Chondrocyte (in vitro differentiated cells): Measurements from ENCODE around the gene ITIH4. TPM values are rescaled to one million over a fixed set of nuclear protein-coding genes. Genes with fewer than 3 reads are reported as not detected.

Experiments
- DNase-seq: peaks from one replicate; pipeline ENCODE4 v3.0.0; 2021; ENCODE audit warnings: mixed read lengths, low spot score
- H3K27ac Mint-ChIP-seq: one replicate; pipeline ENCODE4 v1.8.0; 2021; ENCODE audit warnings: mild to moderate bottlenecking, moderate library complexity, mixed read lengths; ENCODE audit not compliant: unreplicated experiment
- H3K27me3 Mint-ChIP-seq: 2 replicates; pipeline ENCODE4 v1.8.0; 2021; ENCODE audit warnings: low read depth, mixed read lengths
- H3K36me3 Mint-ChIP-seq: 2 replicates; pipeline ENCODE4 v1.8.0; 2021; ENCODE audit warnings: low read depth, mixed read lengths
- H3K4me1 Mint-ChIP-seq: 2 replicates; pipeline ENCODE4 v1.8.0; 2021; ENCODE audit warnings: low read depth, mild to moderate bottlenecking, mixed read lengths
- H3K4me3 Mint-ChIP-seq: one replicate; pipeline ENCODE4 v1.8.0; 2021; ENCODE audit warnings: mild to moderate bottlenecking, moderate library complexity, mixed read lengths; ENCODE audit not compliant: unreplicated experiment
- H3K9me3 Mint-ChIP-seq: 2 replicates; pipeline ENCODE4 v1.8.0; 2021; ENCODE audit warnings: low read depth, mixed read lengths
- CTCF ChIP-seq: fragments of 200-600 bp; sonication (generic); IDR thresholded peaks from 2 replicates; pipeline ENCODE4 v1.5.0; 2021; ENCODE audit warnings: antibody characterized with exemption, mild to moderate bottlenecking, moderate library complexity
- total RNA-seq: library from RNA; stranded (reverse); gene quantifications from 3 replicates; pipeline ENCODE4 v1.2.1, GENCODE V29; 2021

Gene ITIH4
- total RNA-seq, 1 donor from 2014 or later, result 5.2 TPM

- DNase-seq, result no peak
- no peak overlapping the region for H3K27ac Mint-ChIP-seq
- peaks cover 9% of the 10 kb centered on the region for H3K4me1 Mint-ChIP-seq
- H3K9me3 Mint-ChIP-seq, result no peaks in the 10 kb centered on the region
- TF ChIP-seq CTCF, result no peak
- no peak overlapping the region for H3K4me3 Mint-ChIP-seq
- H3K27me3 Mint-ChIP-seq, result no peaks in the 10 kb centered on the region
- H3K36me3 Mint-ChIP-seq, result no peaks in the 10 kb centered on the region
Observed at GRCh38 chr3:52789746-52790040, 40.8 kb downstream of the ITIH4 start.

DNA sequence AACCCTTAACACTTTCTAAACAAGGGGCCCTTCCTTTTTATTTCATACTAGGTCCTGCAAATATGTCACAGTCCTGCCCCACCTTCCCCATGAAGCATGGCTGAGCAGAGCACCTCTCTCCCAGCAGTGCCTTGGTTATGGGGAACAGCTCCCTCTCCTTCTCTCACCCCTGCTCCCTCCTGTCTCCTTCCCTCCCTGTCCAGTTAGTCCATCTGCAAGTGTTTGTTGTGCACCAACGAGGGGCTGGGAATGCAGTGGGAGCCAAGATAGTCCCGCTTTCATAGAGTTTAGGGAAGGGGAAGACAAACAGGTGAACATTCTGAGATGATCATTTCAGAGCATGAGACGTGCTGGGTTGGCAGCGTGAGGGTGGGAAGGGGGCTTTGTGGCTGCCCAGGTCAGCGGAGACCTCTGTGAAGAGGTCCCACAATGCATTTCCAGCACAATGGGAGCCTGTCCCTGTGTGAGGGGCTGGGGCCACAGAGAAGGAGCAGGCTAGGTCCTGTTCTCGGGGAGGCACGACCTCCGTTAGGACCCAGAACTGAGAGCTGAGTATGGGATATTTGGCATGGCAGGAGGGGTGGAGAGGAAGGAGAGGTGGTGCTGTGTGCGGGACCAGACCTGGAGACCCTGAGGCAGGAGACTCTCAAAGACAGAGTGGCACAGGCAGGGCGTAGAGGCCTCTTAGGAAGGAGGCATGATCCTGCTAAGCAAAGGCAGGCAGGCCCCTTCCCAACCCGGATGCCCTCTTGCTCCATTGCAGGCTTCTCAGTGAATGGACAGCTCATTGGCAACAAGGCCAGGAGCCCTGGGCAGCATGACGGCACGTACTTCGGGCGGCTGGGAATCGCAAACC lies 41.4 kb downstream of the ITIH4 start:
- Mint-ChIP-seq H3K27me3 (no peaks in the 10 kb centered on the region), H3K27ac (no peak overlapping the region), H3K4me1 (peaks cover 5% of the 10 kb centered on the region), H3K9me3 (no peaks in the 10 kb centered on the region), H3K4me3 (no peak overlapping the region), H3K36me3 (no peaks in the 10 kb centered on the region)
- no peak for TF ChIP-seq CTCF
- peak; percentile 82 for DNase-seq

DNA sequence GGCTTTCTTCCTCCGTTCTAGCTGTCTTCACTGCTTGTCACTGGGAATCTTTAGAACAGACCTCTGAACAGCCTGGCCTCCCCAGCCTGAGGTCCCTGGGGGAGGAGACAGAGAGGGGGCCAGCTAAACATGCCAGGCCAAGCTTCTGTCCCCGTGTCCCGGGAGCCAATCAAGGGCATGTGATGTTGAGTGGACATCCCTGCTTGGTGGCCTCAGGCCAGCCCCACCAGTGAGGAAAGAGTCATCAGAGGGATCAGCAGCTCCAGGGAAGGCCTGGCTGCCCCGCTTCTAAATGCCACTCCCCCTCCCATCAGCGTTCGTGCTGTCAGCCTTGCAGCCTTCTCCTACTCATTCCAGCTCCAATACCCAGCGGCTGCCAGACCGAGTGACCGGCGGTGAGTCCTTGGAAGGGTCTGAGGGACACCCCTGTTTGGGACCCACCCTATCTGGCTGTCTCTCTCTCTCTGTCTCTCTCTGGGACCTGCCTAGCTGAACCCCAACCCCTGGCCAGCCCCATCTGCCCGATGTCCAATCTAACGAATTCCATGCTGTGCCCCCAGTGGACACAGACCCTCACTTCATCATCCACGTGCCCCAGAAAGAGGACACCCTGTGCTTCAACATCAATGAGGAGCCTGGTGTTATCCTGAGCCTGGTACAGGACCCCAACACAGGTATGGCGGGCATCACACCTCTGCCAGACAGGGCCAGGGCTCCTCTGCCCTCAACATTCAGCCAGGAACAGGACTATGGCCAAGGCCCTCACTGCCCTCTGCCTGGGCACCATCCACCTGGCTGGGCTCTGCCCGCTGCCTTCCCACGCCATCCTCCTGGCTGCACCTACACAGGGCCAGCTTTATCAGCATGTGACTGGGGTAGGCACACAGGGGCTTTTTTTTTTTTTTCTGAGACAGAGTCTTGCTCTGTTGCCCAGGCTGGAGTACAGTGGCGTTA lies 42.5 kb downstream of the ITIH4 start:
- Mint-ChIP-seq H3K27me3 (peaks cover 6% of the 10 kb centered on the region), H3K9me3 (no peaks in the 10 kb centered on the region), H3K27ac (no peak overlapping the region), H3K4me3 (no peak overlapping the region), H3K4me1 (no peaks in the 10 kb centered on the region), H3K36me3 (no peaks in the 10 kb centered on the region)
- no peak for TF ChIP-seq CTCF
- DNase-seq, result peak; percentile 81

DNA sequence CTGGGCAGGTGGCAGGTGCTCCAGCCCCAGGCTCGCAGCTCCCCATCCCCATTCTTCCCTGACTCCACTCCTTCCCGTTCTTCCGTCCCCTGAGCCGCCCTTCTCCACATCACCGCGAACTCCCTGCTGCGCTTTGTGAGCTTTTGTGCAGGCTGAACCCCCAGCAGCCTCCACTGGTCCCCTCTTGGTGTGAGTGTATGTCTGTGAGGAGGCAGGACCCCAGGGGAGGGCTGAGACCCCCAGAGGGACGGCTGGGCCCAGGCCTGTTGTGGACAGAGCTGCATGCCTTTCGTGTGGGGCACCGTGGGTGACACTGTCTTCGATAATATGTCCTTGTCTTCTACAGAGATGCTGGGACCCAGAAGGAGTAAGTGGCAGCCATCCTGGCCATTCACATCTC lies 43.2 kb downstream of the ITIH4 start:
- Mint-ChIP-seq H3K27me3 (peaks cover 13% of the 10 kb centered on the region), H3K9me3 (no peaks in the 10 kb centered on the region), H3K4me1 (no peaks in the 10 kb centered on the region), H3K27ac (no peak overlapping the region), H3K4me3 (no peak overlapping the region), H3K36me3 (no peaks in the 10 kb centered on the region)
- TF ChIP-seq CTCF, result no peak
- DNase-seq, result peak; percentile 77
